ENCODE measurements around the gene PPEF2.

GRCh38 chr4:75831856-75832405, 70.3 kb downstream of the PPEF2 start:
- no peak for TF ChIP-seq POLR2A (IDR thresholded peaks at IDR 0.05; ENCODE audit: low read length)
- no peak for TF ChIP-seq GATA1 (IDR thresholded peaks at IDR 0.05; ENCODE audit: low read depth, low read length)
